GM20000 (cell line): ENCODE data around the gene ZBP1.

Experiments
- DNase-seq: peaks from one replicate; pipeline ENCODE4 v3.0.0; 2012; ENCODE audit warnings: low spot score
- TF ChIP-seq, protein P1 (sequence below): IDR thresholded peaks from 2 replicates; pipeline ENCODE4 v1.5.1; 2012; ENCODE audit warnings: mild to moderate bottlenecking, control low read depth; ENCODE audit errors: extremely low read depth, missing control alignments

ZBP1 gene

DNA sequence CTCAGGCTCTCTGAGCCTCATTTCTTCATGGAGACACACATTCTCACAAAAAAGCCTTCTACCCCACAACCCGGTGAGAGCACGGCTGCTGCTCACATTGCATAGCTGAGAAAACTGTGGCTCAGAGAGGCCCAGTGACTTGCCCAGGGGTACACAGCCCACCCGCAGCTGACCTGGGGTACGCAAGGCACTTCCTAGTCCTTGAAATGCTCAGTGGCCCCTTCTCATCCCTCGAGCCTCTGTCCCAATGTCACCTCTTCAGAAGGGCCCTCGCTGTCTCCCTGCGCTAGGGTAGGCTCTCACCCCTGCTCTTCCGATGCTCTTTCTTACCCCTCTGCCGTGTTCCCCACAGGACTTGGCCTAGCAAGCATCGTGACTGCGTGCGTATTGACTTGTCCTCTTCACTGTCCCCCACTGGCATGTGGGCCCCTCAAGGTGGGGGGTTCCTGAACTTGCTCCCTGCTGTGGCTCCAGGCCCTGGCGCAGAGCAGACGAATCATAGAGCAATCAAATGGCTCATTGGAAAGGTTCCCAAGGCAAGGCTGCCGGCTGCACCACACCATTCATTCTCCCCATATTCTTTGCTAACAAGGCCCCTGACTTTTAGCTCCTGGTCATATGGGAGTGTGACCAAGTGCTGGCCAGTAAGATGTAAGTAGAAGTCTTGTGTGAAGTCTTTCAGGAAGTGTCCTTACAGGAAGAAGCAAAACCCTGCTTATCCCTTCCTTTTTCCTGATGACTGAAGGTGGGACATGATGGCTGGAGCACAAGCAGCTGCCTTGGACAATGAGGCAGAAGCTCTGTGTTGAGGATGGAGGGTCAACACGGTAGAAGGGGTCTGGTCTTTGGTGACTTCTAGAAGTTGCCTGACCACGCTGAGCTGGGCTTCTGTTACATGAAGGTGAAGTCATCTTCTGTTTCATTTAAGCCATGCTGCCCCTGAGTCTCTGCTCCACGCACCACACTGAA is 36.7 kb downstream of the ZBP1 start:
- no peak for DNase-seq
- TF ChIP-seq, protein P1, sequence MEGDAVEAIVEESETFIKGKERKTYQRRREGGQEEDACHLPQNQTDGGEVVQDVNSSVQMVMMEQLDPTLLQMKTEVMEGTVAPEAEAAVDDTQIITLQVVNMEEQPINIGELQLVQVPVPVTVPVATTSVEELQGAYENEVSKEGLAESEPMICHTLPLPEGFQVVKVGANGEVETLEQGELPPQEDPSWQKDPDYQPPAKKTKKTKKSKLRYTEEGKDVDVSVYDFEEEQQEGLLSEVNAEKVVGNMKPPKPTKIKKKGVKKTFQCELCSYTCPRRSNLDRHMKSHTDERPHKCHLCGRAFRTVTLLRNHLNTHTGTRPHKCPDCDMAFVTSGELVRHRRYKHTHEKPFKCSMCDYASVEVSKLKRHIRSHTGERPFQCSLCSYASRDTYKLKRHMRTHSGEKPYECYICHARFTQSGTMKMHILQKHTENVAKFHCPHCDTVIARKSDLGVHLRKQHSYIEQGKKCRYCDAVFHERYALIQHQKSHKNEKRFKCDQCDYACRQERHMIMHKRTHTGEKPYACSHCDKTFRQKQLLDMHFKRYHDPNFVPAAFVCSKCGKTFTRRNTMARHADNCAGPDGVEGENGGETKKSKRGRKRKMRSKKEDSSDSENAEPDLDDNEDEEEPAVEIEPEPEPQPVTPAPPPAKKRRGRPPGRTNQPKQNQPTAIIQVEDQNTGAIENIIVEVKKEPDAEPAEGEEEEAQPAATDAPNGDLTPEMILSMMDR, result no peak

DNA sequence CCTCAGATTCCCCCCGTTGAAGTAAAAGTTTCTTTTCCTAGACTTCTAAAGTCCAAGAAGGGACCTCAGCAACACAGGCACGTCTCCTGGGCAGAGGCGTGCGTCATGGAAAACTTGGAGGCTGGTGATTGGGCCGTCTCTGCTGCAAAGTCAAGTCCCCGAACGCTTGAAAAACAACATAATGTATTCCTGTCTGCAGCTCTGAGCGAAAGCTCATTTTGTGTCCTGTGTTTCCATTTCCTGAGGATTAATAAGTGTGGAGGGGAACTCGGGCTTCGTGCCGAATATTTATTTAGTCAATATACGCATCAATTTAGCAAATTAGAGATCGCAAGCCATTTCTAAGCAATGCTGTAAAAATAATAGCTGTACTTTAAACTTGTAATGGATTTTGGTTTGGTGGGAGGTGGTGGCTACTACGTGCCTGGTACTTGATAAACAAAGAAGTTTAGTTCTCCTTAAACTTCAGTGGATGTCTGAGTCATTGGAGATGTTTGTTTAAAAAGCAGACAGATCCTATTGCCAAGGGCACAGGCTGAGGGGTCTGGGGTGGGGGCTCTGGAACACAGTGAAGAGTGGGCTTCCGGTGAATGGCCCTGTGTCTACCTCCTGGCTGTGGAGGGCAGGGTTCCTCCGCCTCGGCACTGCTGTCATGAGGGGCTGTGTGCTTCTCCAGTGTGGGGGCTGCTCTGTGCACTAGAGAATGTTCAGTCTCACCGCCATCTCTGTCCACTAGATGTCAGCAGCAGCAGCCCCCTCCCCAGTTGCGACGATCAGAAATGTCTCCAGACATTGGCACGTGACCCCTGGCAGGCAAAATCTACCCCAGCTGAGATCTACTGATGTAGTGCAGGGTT is 37.6 kb downstream of the ZBP1 start:
- TF ChIP-seq, protein P1, result peak; percentile 14
- no peak for DNase-seq

DNA sequence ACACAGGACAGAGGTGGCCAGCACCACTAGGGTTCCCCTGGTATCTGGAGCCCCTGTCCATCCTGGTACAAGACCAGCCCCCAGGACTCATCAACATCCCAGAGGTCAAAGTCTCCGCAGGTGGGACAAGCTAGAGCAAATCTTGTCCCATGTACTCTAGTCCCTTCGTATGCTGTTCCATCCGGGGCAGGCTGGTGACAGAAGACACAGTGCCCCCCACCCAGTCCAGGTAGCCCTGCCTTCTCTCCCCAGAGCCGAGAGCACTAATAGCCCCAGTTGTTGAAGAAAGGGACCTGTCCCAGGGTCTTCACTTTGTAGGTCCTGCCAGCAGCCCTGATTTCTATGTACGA is 38.2 kb downstream of the ZBP1 start:
- DNase-seq, result no peak

GRCh38 chr20:57581202-57582028 is 38.8 kb downstream of the ZBP1 start:
- TF ChIP-seq, protein P1, result no peak
- no peak for DNase-seq

More for the DNA sequence above, 38.2 kb downstream of the ZBP1 start:
- TF ChIP-seq, protein P1, result no peak

- TF ChIP-seq, protein P1, result no peak
- DNase-seq, result no peak
Measured at GRCh38 chr20:57580478-57581201, 39.6 kb downstream of the ZBP1 start.

DNA sequence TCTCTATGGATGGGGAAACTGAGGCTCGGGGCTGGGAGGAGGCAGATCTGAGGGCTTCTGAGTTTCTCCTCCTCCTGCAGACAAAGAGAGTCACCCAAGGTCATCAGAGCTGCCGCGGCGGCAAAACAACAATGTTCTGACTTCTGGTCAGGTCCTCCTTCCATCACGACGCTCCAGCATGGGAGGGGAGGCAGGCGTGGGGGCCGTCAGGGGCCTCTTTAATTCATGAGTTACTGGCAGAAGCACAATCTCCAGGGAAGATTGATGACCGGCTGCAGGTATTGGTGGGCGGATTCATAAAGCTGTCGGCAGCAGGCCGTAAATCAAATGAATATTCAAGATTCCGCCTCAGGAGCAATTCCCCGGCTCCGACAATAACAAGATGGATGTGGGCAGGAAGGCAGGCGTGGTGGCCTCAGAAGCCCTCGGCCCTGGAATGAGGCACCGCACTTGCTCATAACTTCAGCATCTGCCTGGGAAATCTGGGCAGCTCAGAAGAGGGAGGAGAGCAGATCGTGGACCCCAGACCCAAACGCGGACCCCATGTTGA is 40.3 kb downstream of the ZBP1 start:
- TF ChIP-seq, protein P1, result no peak
- DNase-seq, result no peak
